HG03097 (cell line): Measurements from ENCODE around the gene PIGU.

Experiments
- ATAC-seq: cut with Tn5 transposase; IDR thresholded peaks from one replicate; pipeline ENCODE4 v1.9.1; 2021; ENCODE audit not compliant: unreplicated experiment, low FRiP score

PIGU gene

DNA sequence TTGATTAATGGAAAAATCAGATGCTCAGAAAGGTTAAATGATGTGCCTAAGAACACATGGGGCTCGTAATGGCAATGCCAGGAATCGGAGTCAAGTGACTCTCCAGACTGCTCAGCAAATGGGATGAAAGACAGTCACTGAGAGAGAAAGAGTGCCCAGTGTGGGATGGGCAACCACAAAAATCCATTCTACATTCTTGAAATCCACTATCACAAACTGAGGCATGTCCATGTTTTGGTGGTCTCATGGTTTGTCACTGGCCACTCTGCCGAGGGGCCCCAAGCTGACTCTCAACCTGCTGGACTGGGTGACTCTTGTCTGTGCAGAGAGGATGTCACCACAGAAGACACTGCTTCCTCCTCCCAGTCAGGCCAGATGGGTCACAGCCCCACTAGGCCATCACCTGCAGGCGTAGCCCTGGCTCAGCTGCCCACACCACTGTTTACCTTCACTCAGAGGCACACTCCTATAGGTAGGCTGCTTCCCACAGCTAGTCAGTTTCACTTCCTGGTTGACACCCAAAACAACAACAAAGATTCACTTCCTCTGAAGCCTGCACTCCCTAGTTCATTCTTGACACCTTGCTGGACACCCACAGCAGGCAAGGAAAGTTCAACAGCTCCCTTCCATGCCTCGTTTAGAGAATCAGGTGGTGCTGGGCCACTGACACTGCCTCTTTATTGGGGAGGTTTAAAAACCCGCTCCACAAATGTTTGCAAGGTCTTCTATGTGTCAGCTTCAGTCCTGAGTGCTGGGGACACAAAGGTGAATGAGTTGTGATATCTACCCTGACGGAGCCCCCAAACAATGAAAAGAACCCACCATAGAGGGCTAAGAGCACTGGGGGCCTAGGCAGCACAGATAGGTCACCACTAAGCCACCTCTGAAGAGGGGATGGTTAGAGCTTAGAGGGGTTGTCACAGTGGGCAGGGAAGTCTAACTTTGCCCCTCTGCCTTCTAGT, 96.6 kb downstream of the PIGU start:
- no peak for ATAC-seq

DNA sequence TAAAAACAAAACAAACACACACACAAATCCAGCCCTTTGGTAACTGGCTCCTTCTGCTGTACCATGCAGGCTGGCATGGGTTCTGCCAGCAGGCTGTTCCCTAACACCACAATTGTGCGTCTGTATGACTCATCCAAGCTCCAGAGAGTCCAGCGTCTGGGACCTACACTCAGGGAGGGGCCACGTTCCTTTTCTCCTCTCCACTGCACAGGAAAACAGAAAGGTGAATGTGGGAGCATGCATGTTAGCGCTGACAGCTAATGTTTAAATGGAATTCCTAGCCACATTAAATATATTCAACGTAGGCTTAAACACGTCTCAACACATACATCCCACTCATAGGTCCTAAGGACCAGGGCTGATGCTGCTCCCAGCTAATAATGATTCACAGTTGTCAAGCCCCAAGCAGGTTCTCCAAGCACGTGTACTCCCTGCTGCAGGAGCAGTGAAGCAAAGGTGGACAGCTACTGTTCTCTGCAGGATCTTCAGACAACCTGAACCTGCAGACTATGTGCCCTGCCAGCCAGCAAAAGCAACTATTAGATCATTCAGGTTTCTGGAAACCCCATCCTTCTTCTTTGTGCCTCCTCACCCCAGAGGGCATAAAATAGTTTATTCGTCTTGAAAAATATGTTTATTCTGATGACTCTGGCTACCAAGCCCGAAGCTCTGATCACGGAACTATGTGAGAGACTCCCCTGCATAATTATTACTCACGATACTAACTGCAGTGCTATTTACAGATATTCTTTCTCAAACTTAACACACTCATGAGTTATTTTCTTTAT, 97.5 kb downstream of the PIGU start:
- ATAC-seq = no peak

DNA sequence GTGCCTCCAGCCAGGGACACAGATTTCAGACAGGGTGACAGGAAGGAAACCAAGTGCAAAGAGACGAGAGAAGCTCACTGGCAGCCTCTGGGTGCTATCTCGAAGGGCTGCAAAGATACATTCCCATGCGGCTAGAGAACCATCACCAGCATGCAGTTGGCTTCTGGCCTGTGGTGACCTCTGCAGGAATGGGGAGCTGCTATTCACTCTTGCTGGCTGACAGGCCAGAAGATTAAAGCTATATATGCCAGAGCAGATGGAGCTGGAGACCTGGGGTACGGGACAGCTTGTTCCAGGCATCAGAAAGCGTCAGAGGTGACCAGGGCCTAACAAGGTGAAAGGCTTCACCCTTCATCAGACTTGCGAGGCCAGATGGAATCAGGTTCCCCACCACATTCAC, 98.4 kb downstream of the PIGU start:
- ATAC-seq = no peak

DNA sequence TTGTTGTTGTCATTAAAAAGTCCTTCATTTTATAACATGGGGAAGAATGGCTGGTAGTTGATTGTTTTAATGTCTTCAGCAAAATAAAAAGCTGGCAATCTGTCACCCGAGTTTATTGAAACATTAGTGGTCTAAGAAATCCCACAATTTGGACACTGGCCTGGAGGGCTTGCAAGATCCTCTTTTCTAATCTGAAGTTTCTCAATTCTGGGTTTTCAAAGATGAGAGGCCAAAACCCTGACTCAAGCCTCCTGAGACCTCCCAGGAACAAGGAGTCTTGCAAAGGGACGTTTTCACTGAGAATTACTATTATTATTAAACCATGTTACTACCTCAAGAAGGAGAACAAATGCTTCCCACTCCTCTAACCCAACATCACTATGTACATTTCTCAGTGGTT, 98.9 kb downstream of the PIGU start:
- no peak for ATAC-seq

- ATAC-seq = no peak
These were observed 99.8 kb downstream of the PIGU start for GRCh38 chr20:34577061-34577460.

- no peak for ATAC-seq
These were observed 101.1 kb downstream of the PIGU start for GRCh38 chr20:34575756-34576155.

GRCh38 chr20:34575271-34575670, 101.6 kb downstream of the PIGU start:
- no peak for ATAC-seq

DNA sequence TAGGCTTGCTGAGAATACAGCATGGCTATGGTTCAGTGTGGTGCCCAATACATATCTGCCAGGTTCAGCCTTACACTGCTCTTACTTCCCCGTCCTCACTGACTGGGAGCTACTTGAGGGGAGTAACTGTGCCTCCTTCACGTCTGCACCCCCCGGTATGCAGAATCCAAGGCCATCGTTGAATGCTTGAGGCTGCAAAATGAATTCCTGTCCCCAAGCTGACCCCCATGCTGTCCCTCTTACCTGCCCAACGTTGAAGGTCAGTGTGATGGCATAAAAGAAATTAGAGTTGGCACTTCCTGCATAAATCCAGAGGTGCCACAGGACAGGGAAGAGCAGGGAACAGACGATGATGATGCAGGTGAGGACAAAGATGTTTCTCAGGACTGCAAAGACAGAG, 102.0 kb downstream of the PIGU start:
- no peak for ATAC-seq

- no peak for ATAC-seq
These were observed 102.5 kb downstream of the PIGU start for GRCh38 chr20:34574426-34574825.

DNA sequence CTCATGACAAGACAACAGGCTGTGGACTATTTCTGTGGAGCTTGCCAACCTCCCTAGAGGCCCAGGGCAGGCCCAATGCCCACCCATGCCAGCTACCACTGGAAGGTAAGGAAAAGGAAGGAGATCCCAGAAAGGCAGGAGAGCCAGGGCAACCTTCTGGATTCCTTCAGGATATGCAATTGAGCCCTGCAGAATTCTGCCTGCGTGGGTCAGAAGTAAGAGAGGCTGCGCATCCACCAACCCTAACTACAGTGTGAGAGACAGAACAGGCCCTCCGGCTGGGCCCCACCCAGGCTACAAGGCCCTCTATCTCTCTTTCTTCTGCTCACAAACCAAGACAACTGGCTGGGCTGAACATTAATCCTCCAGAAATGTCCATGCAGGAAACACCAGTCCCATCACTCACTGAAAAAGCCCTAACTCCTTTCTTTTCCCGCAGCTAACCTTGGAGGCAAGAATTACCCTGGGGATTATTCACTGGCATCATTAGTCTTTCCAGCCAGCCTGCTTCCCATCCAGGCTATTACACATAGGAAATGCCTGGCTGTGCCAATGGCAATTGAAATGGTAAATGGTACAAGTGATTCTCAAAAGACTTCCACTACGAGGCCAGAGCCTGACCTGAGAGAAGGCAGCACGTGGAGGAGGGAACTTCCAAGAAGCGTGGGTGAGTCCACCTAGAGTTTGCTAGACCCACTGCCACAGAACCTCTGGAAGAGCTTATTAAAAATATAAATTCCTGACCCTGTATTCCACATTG, 103.2 kb downstream of the PIGU start:
- no peak for ATAC-seq

- no peak for ATAC-seq
These were observed 105.1 kb downstream of the PIGU start for GRCh38 chr20:34571753-34572152.

- ATAC-seq = no peak
These were observed 106.0 kb downstream of the PIGU start for GRCh38 chr20:34570859-34571306.

- ATAC-seq = no peak
These were observed 107.3 kb downstream of the PIGU start for GRCh38 chr20:34569598-34569997.

GRCh38 chr20:34567892-34568865, 108.7 kb downstream of the PIGU start:
- no peak for ATAC-seq

GRCh38 chr20:34566978-34567891, 109.7 kb downstream of the PIGU start:
- no peak for ATAC-seq

- no peak for ATAC-seq
These were observed 112.1 kb downstream of the PIGU start for GRCh38 chr20:34564833-34565232.

DNA sequence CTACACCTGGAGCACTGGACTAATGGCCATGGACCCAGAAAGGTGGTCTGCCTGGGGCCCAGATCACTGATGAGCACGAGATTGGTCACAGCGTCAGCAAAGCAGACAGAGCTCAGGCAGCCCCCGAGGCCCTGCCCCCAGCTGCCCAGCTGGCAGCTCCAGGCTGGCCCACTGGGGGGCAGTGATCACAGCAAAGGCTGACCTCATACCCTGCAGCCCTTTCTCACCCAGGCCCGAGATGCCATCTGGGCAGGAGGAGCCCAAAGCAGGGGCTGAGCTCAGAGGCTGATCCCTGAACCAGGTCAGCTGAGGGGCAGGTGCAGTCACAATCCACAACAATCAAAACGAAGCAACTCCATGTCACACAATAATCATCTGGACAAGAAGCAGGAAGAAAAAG, 114.3 kb downstream of the PIGU start:
- ATAC-seq = no peak

DNA sequence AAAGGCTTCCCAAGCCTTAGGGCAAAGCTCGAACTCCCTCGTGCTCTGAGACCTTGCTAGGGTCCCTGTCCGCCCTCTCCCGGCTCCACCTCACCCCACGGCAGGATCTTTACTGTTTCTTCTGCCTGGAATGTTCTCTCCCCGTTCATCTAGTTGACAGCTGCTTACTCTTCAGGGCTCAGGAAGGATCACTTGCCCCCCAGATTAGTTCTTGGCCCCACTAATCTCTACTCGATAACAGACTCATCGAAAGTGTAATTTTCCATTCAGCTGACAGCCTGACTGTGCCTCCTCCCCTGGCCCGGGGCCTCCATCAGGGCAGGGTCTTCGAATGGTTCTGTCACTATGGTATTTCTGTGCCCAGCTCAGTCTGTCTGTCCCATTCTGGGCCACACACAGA, 115.2 kb downstream of the PIGU start:
- ATAC-seq = no peak

DNA sequence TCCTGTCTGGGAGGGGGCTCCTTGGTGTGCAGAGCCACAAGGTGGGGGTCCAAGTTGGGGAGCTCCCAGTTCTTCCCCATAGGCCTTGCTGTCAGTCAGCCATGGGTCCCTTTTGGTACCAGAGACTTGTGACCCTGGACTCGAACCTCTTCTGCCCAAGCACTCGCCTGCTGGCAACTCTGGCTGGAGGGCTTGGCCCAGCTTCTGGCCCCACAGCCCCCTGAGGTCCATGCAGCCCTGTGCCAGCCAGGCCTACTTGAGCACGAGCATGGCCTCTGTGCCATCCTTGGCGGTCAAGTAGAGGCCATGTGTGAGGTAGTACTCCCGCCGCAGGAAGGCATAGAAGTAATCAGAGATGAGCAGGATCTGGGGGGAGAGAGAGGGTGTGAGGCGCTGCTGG, 116.3 kb downstream of the PIGU start:
- no peak for ATAC-seq
